Measurements from ENCODE around the gene DOK7.

DOK7 gene

DNA sequence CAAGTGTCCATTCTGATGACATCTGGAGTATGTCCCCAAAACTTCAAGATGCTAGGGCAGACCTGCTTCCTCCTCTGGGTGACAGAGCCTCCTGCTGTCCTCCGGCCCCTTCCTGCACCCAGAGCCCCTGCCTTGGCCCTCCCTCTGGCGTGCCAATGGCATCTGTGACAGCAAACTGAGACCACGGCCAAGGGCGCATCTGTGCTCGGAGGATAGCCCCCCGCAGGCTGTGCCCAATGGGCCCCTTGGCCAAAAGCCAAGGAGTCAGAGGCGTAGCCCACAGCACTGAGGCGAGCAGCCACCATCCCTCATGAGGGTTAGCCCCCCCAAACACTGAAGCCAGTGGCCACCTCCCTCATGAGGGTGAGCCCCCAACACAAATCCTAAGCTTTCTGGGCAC, 61.2 kb downstream of the DOK7 start:
- TF ChIP-seq, protein P1, sequence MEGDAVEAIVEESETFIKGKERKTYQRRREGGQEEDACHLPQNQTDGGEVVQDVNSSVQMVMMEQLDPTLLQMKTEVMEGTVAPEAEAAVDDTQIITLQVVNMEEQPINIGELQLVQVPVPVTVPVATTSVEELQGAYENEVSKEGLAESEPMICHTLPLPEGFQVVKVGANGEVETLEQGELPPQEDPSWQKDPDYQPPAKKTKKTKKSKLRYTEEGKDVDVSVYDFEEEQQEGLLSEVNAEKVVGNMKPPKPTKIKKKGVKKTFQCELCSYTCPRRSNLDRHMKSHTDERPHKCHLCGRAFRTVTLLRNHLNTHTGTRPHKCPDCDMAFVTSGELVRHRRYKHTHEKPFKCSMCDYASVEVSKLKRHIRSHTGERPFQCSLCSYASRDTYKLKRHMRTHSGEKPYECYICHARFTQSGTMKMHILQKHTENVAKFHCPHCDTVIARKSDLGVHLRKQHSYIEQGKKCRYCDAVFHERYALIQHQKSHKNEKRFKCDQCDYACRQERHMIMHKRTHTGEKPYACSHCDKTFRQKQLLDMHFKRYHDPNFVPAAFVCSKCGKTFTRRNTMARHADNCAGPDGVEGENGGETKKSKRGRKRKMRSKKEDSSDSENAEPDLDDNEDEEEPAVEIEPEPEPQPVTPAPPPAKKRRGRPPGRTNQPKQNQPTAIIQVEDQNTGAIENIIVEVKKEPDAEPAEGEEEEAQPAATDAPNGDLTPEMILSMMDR (IDR thresholded peaks at IDR 0.05): no peak

DNA sequence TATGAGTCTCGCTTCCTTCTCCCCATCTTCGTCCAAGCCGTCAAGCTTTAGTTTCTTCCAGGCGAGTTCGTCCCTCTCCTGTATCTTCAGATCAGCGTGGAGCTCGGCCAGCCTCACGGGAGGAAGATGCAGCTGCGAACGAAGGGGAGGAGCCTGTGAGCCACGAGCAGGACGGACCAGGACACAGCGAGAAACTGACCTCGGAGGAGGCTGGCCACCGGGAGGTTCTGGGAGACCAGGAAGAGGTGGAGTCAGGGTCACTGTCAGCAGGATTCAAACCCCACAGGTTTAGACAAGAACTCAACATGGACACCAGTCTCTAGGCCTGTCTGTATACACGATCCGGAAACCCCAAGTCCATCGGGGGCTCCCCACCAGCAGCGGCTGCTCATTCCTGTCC, 61.8 kb downstream of the DOK7 start:
- TF ChIP-seq, protein P1 (IDR thresholded peaks at IDR 0.05): no peak

DNA sequence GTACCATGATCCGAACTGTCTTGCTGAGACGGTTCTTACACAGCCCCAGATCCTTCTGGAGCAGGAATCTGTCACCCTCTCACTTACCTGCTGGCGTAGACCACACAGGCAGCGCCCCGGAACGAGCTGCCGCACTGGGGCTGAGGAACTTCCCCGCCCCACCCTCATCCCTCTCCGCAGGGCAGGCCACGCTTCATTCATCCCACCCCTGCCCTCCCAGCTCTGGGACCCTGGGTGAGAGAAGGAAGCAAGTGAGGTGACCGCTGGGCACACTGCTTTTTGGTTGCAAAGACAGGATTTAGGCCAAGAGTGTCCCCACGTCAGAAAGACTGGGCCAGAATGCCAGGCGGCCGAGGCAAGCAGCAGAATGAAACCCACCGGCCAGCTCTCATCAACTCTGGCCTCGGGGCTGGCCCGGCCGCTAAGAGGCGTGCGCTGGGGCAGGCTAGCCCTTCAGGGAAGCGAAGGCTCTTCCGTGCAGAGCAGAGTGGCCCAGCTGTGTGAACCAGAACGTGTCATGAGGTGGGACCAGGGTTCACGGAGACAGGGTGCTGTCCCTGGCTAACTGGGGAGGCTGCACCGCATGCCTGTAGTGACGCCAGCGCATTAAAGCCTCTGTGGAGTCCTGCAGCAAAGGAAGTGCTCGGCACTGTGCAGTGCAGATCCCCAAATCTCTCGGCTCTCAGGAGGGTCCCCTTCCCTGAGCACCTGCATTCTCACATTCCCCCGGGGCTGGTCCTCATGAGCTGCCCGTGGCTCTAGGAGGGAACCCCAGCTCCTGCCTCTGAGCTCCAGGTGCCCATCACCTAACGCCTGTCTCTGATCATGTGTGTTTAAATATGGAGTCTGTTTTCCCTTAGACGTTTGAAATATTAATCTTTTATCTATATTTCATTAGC, 62.7 kb downstream of the DOK7 start:
- TF ChIP-seq, protein P1 (IDR thresholded peaks at IDR 0.05): no peak

DNA sequence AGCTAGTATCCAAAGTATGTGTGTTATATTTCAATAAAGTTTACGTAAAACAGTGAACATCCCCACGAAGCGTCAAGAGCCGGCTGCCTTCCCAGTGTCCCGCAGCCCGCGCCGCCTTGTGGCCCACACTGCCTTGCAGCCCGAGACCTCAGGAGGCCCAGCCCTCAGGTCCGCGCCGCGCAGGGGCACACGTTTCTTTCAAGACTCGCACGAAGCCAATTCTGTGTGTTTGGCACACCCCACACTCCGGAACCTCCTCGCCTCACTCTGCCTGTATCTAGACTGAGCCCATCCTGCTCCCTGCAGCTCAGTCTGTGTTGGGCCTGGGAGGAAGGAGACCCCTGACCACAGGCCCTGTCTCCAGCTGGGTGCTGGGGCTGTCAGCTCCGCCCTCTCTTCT, 63.4 kb downstream of the DOK7 start:
- TF ChIP-seq, protein P1 (IDR thresholded peaks at IDR 0.05): no peak

DNA sequence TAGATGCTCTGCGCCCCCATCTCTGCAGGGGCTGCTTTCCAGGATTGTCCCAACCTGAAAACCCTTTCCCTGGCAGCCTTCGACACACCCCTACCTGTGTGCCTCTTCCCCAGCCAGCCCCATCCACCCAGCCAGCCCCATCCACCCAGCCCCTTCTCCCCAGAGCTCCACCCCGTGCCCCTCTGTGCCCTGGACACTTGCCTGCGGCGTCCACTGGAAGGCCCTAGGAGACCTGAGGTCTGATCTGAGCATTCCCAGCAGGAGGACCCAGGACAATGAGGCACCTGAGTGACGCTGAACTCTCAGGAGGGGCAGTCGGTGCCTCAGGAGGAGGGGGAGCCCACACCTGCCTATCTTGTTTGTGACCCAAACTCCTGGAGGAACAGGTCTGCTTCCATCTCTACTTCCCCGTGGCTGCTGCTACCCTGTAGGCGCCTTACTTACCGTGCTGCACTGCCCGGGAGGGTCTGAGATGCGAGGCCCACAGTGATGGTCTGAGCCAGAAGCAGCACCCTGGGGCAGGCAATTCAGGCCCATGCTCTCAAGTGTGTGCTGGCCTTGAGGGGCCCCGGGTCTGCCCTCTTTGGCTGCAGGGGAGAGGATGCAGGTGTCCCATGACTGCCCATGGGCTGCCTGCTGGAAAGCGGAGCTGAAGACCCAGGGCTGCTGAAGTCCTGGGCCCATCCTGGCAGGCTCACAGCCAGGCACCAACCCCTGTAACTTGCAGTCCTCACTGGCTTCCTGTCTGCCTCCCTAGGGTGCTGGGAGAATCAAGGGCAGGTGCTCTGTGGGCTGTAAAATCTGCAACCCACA, 64.2 kb downstream of the DOK7 start:
- TF ChIP-seq, protein P1 (IDR thresholded peaks at IDR 0.05): no peak

DNA sequence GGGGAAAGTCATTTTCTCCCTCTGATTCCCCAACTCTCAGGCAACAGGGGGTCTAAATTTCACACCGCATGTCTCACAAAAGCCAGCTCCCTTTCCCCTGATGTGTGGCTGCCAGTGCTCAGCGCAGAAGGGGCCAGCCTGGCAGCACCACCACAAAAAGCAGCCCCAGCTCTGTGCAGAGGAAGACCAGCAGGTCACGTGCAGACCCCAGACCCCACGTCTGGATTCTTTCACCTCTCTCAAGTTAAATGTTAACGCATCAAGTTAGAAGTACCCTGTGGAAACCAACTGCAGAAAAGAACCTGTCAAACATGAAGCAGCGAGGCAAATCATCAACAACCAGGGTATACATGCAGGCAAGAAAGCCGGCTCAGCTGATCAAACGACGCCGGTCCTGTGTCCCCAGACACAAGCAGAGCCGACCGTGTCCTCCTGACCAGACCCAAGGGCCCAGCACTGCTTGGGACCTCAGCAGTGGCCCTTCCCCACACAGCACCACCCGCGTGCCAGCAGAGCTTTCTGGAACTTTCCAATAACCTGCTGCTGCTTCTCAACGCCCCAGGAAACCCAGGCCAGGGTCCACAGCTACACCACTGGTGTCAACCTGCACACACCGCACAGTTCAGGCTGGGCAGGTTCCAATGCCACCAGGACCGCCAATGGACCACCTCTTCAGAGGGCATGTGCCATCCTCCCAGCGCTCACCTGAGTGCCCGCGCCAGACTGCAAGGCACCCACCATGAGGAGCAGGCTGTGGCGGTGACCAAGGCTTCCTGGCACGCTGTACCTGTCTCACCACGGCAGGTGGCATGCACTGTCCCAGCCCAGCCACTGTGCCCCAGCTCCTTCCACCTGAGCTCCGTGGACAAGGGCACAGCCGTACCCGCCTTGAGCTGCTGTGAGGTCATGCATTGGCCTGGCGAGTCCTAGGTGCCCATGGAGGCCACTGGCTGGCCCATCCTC, 65.1 kb downstream of the DOK7 start:
- TF ChIP-seq, protein P1 (IDR thresholded peaks at IDR 0.05): no peak

DNA sequence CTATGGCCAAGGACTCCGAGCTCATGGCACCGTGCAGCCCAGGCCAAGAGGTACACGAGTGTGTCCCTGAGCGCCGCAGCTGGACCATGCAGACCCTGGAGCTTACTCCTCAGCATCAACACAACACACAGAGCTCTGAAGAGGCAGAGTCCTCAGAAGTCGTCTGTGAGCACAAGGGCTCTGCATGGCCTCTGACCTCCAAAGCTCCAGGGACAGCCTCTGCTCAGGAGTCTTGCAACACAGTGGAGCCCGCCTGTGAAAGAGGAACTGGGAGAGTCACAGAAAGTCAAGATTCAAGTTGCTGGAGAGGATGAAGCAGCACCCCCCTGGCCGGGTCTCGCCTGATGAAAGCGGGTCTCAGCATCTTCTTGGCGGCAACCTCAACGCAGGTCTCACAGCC, 66.3 kb downstream of the DOK7 start:
- TF ChIP-seq, protein P1 (IDR thresholded peaks at IDR 0.05): no peak

All from LNCAP (cell line).